CD8-positive, alpha-beta memory T cell (primary cell): ENCODE measurements around the gene NOL11. TPM values are rescaled to one million over a fixed set of nuclear protein-coding genes. Genes with fewer than 3 reads are reported as not detected.
"Not testable (repeated sequence)": the region's sequence is repeated elsewhere in the genome, so short reads cannot be mapped to it uniquely, and the experiment has no call there.

ENCODE experiments used
- CTCF ChIA-PET: fragments of 350-600 bp; sonication (Branson Sonifier 250); formaldehyde crosslinking; loops from one replicate; lab custom pipeline; 2021; ENCODE audit warnings: antibody characterized with exemption; lab: Charles Lee
- POLR2A ChIA-PET: fragments of 350-600 bp; sonication (Branson Sonifier 250); formaldehyde crosslinking; loops from one replicate; lab custom pipeline; 2021; ENCODE audit warnings: antibody characterized with exemption; lab: Charles Lee
- DNase-seq, 5 donors: peaks; one replicate each; pipeline versions ENCODE4 v3.0.0 to v3.0.0-alpha.2; 2020 to 2022; ENCODE audit warnings: mixed read lengths in 1 of 5
- H3K27ac ChIP-seq: one replicate; pipeline ENCODE4 v1.7.0; 2013; ENCODE audit warnings: low read depth, mild to moderate bottlenecking, low read length, moderate library complexity
- H3K27me3 ChIP-seq: 2 replicates; pipeline ENCODE4 v1.7.0; 2013; ENCODE audit warnings: low read length, mild to moderate bottlenecking; ENCODE audit not compliant: insufficient read depth, poor library complexity, severe bottlenecking
- H3K36me3 ChIP-seq: 2 replicates; pipeline ENCODE4 v1.7.0; 2013; ENCODE audit warnings: mild to moderate bottlenecking, low read length, moderate library complexity; ENCODE audit not compliant: insufficient read depth
- H3K4me1 ChIP-seq: 2 replicates; pipeline ENCODE4 v1.7.0; 2013; ENCODE audit warnings: mild to moderate bottlenecking, low read length, moderate library complexity; ENCODE audit not compliant: insufficient read depth
- H3K4me3 ChIP-seq: 2 replicates; pipeline ENCODE4 v1.7.0; 2013; ENCODE audit warnings: mild to moderate bottlenecking, low read length
- H3K9me3 ChIP-seq: 2 replicates; pipeline ENCODE4 v1.7.0; 2013; ENCODE audit warnings: mild to moderate bottlenecking, low read length
- H3K27ac Mint-ChIP-seq, 8 donors: one replicate each; pipeline ENCODE4 v1.8.0; 2020 to 2021; ENCODE audit warnings: mixed read lengths in 8 of 8, mild to moderate bottlenecking in 6 of 8, inconsistent platforms in 3 of 8, moderate library complexity in 3 of 8
- H3K27me3 Mint-ChIP-seq, 2 donors: one replicate each; pipeline ENCODE4 v1.8.0; 2020 to 2021; ENCODE audit warnings: mixed read lengths in 2 of 2, mild to moderate bottlenecking in 1 of 2, moderate library complexity in 1 of 2
- H3K36me3 Mint-ChIP-seq, 3 donors: one replicate each; pipeline ENCODE4 v1.8.0; 2020 to 2021; ENCODE audit warnings: mixed read lengths in 3 of 3, inconsistent platforms in 1 of 3, mild to moderate bottlenecking in 1 of 3
- H3K4me1 Mint-ChIP-seq, 3 donors: one replicate each; pipeline ENCODE4 v1.8.0; 2020 to 2021; ENCODE audit warnings: mixed read lengths in 3 of 3, inconsistent platforms in 1 of 3, mild to moderate bottlenecking in 1 of 3
- H3K4me3 Mint-ChIP-seq, 7 donors: one replicate each; pipeline ENCODE4 v1.8.0; 2020 to 2021; ENCODE audit warnings: mixed read lengths in 7 of 7, mild to moderate bottlenecking in 6 of 7, moderate library complexity in 4 of 7, inconsistent platforms in 2 of 7
- H3K9me3 Mint-ChIP-seq, 5 donors: one replicate each; pipeline ENCODE4 v1.8.0; 2020 to 2022; ENCODE audit warnings: mixed read lengths in 5 of 5, mild to moderate bottlenecking in 3 of 5, moderate library complexity in 2 of 5, inconsistent platforms in 1 of 5
- polyA plus RNA-seq: library from polyadenylated mRNA; unstranded; fragments of 300-500 nt; fragmentation: Illumina TruSeq; gene quantifications from one replicate; pipeline ENCODE4 v1.2.3, GENCODE V29; 2021
- total RNA-seq, 2 experiments: library from RNA; stranded (reverse); gene quantifications; one replicate each; pipeline ENCODE4 v1.2.3, GENCODE V29; 2021

NOL11 gene
- total and polyA plus RNA-seq, 3 experiments from 2014 or later: 27.2 to 111 (median 106) TPM

DNA sequence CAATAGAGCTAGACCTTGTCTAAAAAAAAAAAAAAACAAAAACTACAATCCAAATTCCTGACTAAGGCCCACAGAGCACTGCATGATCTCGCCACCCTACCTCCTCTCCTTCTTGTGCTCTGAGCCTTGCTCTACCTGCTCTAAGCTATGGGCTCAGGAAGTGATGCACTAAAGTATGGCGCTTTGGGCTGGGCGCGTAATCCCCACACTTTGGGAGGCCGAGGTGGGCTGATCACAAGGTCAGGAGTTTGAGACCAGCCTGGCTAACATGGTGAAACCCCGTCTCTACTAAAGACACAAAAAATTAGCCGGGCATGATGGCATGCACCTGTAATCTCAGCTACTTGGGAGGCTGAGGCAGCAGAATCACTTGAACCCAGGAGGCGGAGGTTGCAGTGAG lies 37.0 kb downstream of the NOL11 start:
- ChIA-PET POLR2A (interaction anchor here (0.7 kb wide), 1 partner anchor 416 kb away, joined by 3 read pairs; no protein-coding TSS in a partner anchor), CTCF (interaction anchor here (0.7 kb wide), 1 partner anchor 84 kb away, joined by 3 read pairs; no protein-coding TSS in a partner anchor)
- not testable (repeated sequence) for H3K9me3 ChIP-seq, H3K27me3 ChIP-seq, DNase-seq, H3K27me3 Mint-ChIP-seq, H3K4me1 ChIP-seq, H3K36me3 ChIP-seq, H3K27ac ChIP-seq, H3K9me3 Mint-ChIP-seq, H3K4me3 Mint-ChIP-seq, H3K4me1 Mint-ChIP-seq, H3K4me3 ChIP-seq
- H3K36me3 Mint-ChIP-seq: peaks cover 4 to 23% (median 4%) of the 10 kb centered on the region in 3 donors
- peak overlapping the region in 1 of 8 donors; percentile 11 for H3K27ac Mint-ChIP-seq

DNA sequence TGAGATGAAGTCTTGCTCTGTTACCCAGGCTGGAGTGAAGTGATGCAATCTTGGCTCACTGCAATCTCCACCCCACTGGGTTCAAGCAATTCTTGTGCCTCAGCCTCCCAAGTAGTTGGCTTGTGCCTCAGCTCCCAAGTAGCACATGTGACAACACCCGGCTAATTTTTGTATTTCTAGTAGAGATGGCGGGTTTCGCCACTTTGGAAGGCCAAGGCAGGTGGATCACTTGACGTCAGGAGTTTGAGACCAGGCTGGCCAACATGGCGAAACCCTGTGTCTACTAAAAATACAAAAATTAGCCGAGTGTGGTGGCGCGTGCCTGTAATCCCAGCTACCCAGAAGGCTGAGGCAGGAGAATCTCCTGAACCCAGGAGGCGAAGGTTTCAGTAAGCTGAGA lies 39.0 kb downstream of the NOL11 start:
- H3K27ac ChIP-seq, H3K9me3 Mint-ChIP-seq, H3K36me3 Mint-ChIP-seq, H3K4me1 Mint-ChIP-seq, H3K36me3 ChIP-seq, H3K4me1 ChIP-seq, CTCF ChIA-PET, POLR2A ChIA-PET, DNase-seq, H3K4me3 ChIP-seq, H3K27me3 Mint-ChIP-seq, H3K9me3 ChIP-seq, H3K4me3 Mint-ChIP-seq, H3K27me3 ChIP-seq, H3K27ac Mint-ChIP-seq: not testable (repeated sequence)

DNA sequence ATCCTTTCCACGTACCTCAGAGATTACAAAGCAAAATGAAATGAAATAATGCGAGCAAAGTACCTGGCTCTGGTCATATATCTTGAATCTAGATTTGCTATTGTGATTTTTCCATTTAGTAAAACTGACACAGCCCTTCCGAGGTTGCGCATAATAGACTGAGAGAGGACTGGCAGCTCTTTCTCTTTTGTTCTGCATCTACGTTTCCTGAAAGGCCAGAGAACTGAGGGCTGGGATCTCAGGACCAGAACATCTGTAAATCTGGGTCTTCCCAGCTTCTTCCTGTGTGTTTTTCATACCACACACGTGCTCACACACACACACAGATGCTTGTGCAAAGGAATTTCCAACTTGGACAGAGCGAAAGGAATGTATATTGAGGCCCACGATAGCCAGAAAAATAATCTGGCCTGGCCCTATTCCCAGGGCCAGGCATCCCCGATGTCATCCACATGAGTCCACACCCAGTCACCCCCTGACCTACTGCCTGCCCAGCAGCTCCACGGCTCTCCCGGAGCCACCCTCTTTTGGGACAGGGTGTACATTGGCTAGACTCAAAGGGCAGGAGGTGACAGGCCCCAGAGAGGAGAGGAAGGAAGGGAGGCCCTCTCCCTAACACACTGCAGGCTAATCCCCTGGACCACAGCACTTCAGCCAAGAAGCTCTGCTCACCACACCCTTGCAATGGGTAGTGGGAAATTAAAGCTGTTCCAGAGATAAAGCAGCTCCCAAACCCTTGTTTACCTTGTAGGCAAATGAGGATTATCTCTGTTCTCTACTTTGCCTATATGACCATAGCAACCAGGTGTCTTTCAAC lies 41.8 kb downstream of the NOL11 start:
- CTCF ChIA-PET: interaction anchor here (0.5 kb wide), 1 partner anchor 77 kb away, joined by 3 read pairs; no protein-coding TSS in a partner anchor
- Histone ChIP-seq H3K27me3 (no peaks in the 10 kb centered on the region), H3K4me1 (no peaks in the 10 kb centered on the region), H3K36me3 (no peaks in the 10 kb centered on the region), H3K27ac (no peak overlapping the region), H3K9me3 (no peaks in the 10 kb centered on the region), H3K4me3 (no peak overlapping the region)
- Mint-ChIP-seq H3K9me3 (no peaks in the 10 kb centered on the region), H3K4me1 (peaks cover 0 to 9% (median 3%) of the 10 kb centered on the region in 3 donors), H3K36me3 (peaks cover 0 to 4% (median 0%) of the 10 kb centered on the region in 3 donors), H3K4me3 (no peak overlapping the region), H3K27ac (no peak overlapping the region), H3K27me3 (no peaks in the 10 kb centered on the region)
- DNase-seq: no peak
- POLR2A ChIA-PET: no interaction called here

DNA sequence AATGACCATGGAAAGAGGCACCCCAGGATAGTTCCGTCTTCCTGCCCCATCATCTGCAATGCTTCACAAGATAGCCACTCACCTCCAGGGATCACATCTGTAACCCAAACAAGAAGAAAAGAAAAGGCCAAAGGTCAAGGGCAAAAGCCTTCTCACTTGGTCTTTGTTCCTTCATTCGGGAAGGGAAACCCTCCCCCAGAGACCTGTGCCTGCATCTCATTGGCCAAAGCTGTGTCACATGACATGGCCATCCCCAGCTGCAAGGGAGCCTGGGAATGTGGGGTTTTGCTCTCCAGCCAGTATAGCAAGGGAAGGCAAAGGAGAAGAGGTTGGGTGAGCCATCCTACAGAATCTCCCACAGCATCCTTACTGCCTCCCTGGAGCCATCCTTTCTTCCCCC lies 47.9 kb downstream of the NOL11 start:
- H3K36me3 Mint-ChIP-seq: peaks cover 0 to 3% (median 0%) of the 10 kb centered on the region in 3 donors
- no peak for DNase-seq
- POLR2A ChIA-PET: no interaction called here
- H3K4me1 ChIP-seq: no peaks in the 10 kb centered on the region
- peaks cover 0 to 1% of the 10 kb centered on the region in 2 donors for H3K27me3 Mint-ChIP-seq
- no peak overlapping the region for H3K4me3 ChIP-seq
- H3K27me3 ChIP-seq: no peaks in the 10 kb centered on the region
- H3K4me1 Mint-ChIP-seq: no peaks in the 10 kb centered on the region
- H3K9me3 ChIP-seq: no peaks in the 10 kb centered on the region
- no peaks in the 10 kb centered on the region for H3K9me3 Mint-ChIP-seq
- H3K36me3 ChIP-seq: no peaks in the 10 kb centered on the region
- CTCF ChIA-PET: no interaction called here
- no peak overlapping the region for H3K27ac ChIP-seq
- peak overlapping the region in 1 of 8 donors; percentile 51 for H3K27ac Mint-ChIP-seq
- H3K4me3 Mint-ChIP-seq: no peak overlapping the region

DNA sequence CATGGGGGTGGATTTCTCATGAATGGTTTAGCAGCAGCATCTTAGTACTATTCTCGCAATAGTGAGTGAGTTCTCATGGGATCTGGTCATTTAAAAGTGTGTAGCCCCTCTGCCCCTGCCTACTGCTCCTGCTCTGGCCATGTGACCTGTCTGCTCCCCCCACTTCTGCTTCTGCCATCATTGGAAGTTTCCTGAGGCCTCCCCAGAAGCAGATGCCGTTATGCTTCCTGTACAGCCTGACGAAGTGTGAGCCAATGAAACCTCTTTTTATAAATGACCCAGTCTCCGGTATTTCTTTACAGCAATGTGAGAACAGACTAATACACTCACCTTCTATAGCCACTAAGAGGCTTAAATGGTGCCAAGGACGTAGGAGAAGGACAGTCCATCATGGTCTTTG lies 51.5 kb downstream of the NOL11 start:
- Mint-ChIP-seq H3K27me3 (peaks cover 0 to 1% of the 10 kb centered on the region in 2 donors), H3K4me3 (no peak overlapping the region), H3K4me1 (no peaks in the 10 kb centered on the region), H3K36me3 (peaks cover 0 to 3% (median 0%) of the 10 kb centered on the region in 3 donors), H3K27ac (no peak overlapping the region), H3K9me3 (no peaks in the 10 kb centered on the region)
- H3K27me3 ChIP-seq: no peaks in the 10 kb centered on the region
- no peaks in the 10 kb centered on the region for H3K4me1 ChIP-seq
- DNase-seq: no peak
- CTCF ChIA-PET: no interaction called here
- no peaks in the 10 kb centered on the region for H3K36me3 ChIP-seq
- POLR2A ChIA-PET: no interaction called here
- H3K4me3 ChIP-seq: no peak overlapping the region
- no peaks in the 10 kb centered on the region for H3K9me3 ChIP-seq
- no peak overlapping the region for H3K27ac ChIP-seq

DNA sequence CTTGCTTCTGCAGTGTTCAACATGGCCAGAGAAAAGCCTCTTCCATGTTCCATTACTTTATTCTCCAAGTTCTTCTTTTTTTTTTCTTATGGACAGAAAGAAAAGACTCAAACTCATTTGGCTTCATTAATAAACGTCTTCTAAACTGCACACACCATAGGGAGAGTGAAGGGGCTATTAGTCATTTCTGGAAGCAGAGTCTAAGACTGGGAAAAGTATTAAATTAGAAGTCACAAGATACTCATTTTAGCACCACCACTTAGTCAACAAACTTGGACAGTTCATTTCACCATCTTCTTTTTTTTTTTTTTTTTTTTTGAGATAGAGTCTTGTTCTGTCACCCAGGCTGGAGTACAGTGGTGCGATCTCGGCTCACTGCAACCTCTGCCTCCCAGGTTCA lies 52.8 kb downstream of the NOL11 start:
- no peaks in the 10 kb centered on the region for H3K4me1 ChIP-seq
- H3K36me3 ChIP-seq: no peaks in the 10 kb centered on the region
- no peaks in the 10 kb centered on the region for H3K9me3 ChIP-seq
- no peaks in the 10 kb centered on the region for H3K27me3 ChIP-seq
- Mint-ChIP-seq H3K4me3 (no peak overlapping the region), H3K36me3 (peaks cover 0 to under 1% (median 0%) of the 10 kb centered on the region in 3 donors), H3K9me3 (no peaks in the 10 kb centered on the region), H3K27me3 (peaks cover 0 to 1% of the 10 kb centered on the region in 2 donors), H3K4me1 (no peaks in the 10 kb centered on the region), H3K27ac (no peak overlapping the region)
- ChIA-PET POLR2A (no interaction called here), CTCF (no interaction called here)
- H3K27ac ChIP-seq: no peak overlapping the region
- no peak for DNase-seq
- no peak overlapping the region for H3K4me3 ChIP-seq

DNA sequence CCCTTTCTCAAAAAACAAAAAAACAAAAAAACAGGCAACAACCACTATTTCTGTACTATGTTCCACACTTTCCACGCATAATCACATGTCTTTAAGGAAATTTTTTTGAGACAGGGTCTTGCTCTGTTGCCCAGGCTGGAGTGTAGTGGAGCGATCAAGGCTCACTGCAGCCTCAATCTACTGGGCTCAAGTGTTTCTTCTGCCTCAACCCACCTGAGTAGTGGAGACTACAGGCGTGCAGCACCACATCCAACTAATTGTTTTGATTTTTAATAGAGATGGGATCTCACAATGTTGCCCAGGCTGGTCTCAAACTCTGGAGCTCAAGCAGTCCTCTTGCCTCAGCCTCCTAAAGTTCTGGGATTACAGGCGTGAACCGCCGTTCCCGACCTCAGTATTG lies 54.9 kb downstream of the NOL11 start:
- ChIA-PET POLR2A (no interaction called here), CTCF (no interaction called here)
- no peak for DNase-seq
- Mint-ChIP-seq H3K9me3 (no peaks in the 10 kb centered on the region), H3K4me1 (no peaks in the 10 kb centered on the region), H3K4me3 (no peak overlapping the region), H3K36me3 (no peaks in the 10 kb centered on the region), H3K27me3 (peaks cover 0 to 1% of the 10 kb centered on the region in 2 donors), H3K27ac (no peak overlapping the region)
- Histone ChIP-seq H3K4me1 (no peaks in the 10 kb centered on the region), H3K27me3 (no peaks in the 10 kb centered on the region), H3K36me3 (no peaks in the 10 kb centered on the region), H3K27ac (no peak overlapping the region), H3K4me3 (no peak overlapping the region), H3K9me3 (no peaks in the 10 kb centered on the region)

DNA sequence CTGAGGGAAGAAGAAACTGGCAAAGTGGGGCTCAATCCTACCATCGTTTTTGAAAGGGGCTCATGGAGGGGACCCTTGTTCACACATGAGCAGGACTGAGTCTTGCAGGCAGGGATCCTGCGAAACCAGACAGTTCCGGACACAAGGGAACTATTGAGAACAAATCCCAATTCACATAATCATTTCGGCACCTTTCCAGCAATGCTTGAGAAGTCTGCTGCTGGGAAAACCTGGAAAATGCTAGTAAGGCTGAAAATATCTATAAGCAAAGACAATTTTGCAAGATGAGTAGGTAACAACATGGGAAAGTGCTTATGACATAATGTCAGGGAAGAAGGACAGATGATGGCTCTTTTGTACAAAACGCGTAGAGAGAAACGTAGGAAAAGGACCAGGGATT lies 55.5 kb downstream of the NOL11 start:
- ChIA-PET POLR2A (no interaction called here), CTCF (no interaction called here)
- Histone ChIP-seq H3K4me3 (no peak overlapping the region), H3K27ac (no peak overlapping the region), H3K36me3 (no peaks in the 10 kb centered on the region), H3K9me3 (no peaks in the 10 kb centered on the region), H3K4me1 (no peaks in the 10 kb centered on the region), H3K27me3 (no peaks in the 10 kb centered on the region)
- H3K36me3 Mint-ChIP-seq: no peaks in the 10 kb centered on the region
- H3K27ac Mint-ChIP-seq: peak overlapping the region in 1 of 8 donors; percentile 1
- no peaks in the 10 kb centered on the region for H3K4me1 Mint-ChIP-seq
- peaks cover 0 to 1% of the 10 kb centered on the region in 2 donors for H3K27me3 Mint-ChIP-seq
- no peak for DNase-seq
- no peaks in the 10 kb centered on the region for H3K9me3 Mint-ChIP-seq
- no peak overlapping the region for H3K4me3 Mint-ChIP-seq
